SK-N-SH (cell line): Measurements from ENCODE around the gene CCR5AS.

Experiments
- CTCF ChIA-PET: fragments of 300-600, 350-600 bp; formaldehyde crosslinking; extraction: SDS; loops from one replicate; lab custom pipeline; 2021; lab: Yijun Ruan, JAX
- POLR2A ChIA-PET: fragments of 350-600 bp; sonication (Branson Sonifier 250); formaldehyde crosslinking; extraction: SDS; loops from one replicate; lab custom pipeline; 2020; ENCODE audit warnings: antibody characterized with exemption, inconsistent platforms; lab: Yijun Ruan, JAX
- DNase-seq: peaks from one replicate; pipeline ENCODE4 v3.0.0; 2012
- H2AFZ ChIP-seq: fragments of 200-600 bp; sonication (generic); 2 replicates; pipeline ENCODE4 v1.8.1; 2016; ENCODE audit warnings: antibody characterized with exemption, mild to moderate bottlenecking, low read depth
- H3F3A ChIP-seq: fragments of 200-600 bp; sonication (generic); replicated peaks from 2 replicates; pipeline ENCODE3; 2016; ENCODE audit warnings: antibody characterized with exemption, mild to moderate bottlenecking; ENCODE audit not compliant: insufficient read depth
- H3K27ac ChIP-seq, 2 experiments: fragments of 200-500 bp in 1 of 2; fragments of 200-600 bp in 1 of 2; sonication (Bioruptor generic) in 1 of 2; sonication (generic), shearing (Covaris generic) in 1 of 2; 2 replicates each; pipeline versions ENCODE4 v1.5.1 to v1.6.1; 2014 to 2016; ENCODE audit warnings: low read depth in 2 of 2, inconsistent platforms in 1 of 2, low read length in 1 of 2, mild to moderate bottlenecking in 1 of 2, mixed read lengths in 1 of 2
- H3K27me3 ChIP-seq: fragments of 200-600 bp; sonication (generic), shearing (Covaris generic); 2 replicates; pipeline ENCODE4 v1.6.1; 2016; ENCODE audit warnings: mixed run types; ENCODE audit not compliant: insufficient read depth
- H3K36me3 ChIP-seq, 2 experiments: fragments of 200-500 bp in 1 of 2; fragments of 200-600 bp in 1 of 2; sonication (Bioruptor generic) in 1 of 2; sonication (generic) in 1 of 2; replicated peaks in 1 of 2; 2 replicates each; pipeline versions ENCODE3 to v1.5.1; 2014 to 2016; ENCODE audit warnings: low read length in 1 of 2, mild to moderate bottlenecking in 1 of 2; ENCODE audit not compliant: insufficient read depth in 2 of 2, control insufficient read depth in 1 of 2
- H3K4me1 ChIP-seq, 2 experiments: fragments of 200-500 bp in 1 of 2; fragments of 200-600 bp in 1 of 2; sonication (Bioruptor generic) in 1 of 2; sonication (generic), shearing (Covaris generic) in 1 of 2; 2 replicates each; pipeline versions ENCODE4 v1.5.1 to v1.6.1; 2014 to 2016; ENCODE audit warnings: low read depth in 1 of 2, low read length in 1 of 2, mixed run types in 1 of 2; ENCODE audit not compliant: insufficient read depth in 2 of 2, control insufficient read depth in 1 of 2
- H3K4me2 ChIP-seq: fragments of 200-600 bp; sonication (generic), shearing (Covaris generic); 2 replicates; pipeline ENCODE4 v1.6.1; 2017; ENCODE audit warnings: mixed run types
- H3K4me3 ChIP-seq, 2 experiments: fragments of 200-500 bp in 1 of 2; fragments of 200-600 bp in 1 of 2; sonication (Bioruptor generic) in 1 of 2; sonication (generic), shearing (Covaris generic) in 1 of 2; 2 replicates each; pipeline versions ENCODE4 v1.5.1 to v1.8.1; 2014 to 2016; ENCODE audit warnings: low read depth in 2 of 2, inconsistent platforms in 1 of 2, low read length in 1 of 2, mild to moderate bottlenecking in 1 of 2, mixed read lengths in 1 of 2, moderate library complexity in 1 of 2
- H3K79me2 ChIP-seq: fragments of 200-600 bp; sonication (generic); 2 replicates; pipeline ENCODE4 v1.8.1; 2017; ENCODE audit warnings: mild to moderate bottlenecking; ENCODE audit not compliant: insufficient read depth
- H3K9ac ChIP-seq: fragments of 200-600 bp; sonication (generic); 2 replicates; pipeline ENCODE4 v1.6.1; 2017; ENCODE audit warnings: mixed run types
- H3K9me2 ChIP-seq: fragments of 200-600 bp; sonication (generic); 2 replicates; pipeline ENCODE4 v1.6.1; 2017; ENCODE audit warnings: mixed run types
- H3K9me3 ChIP-seq: fragments of 200-600 bp; sonication (generic); 2 replicates; pipeline ENCODE4 v1.6.1; 2017; ENCODE audit warnings: mixed run types, mild to moderate bottlenecking, moderate library complexity
- H4K20me1 ChIP-seq: fragments of 200-600 bp; sonication (generic); 2 replicates; pipeline ENCODE4 v1.6.1; 2017; ENCODE audit warnings: mild to moderate bottlenecking, mixed run types; ENCODE audit not compliant: insufficient read depth
- CHD2 ChIP-seq: fragments of 150-350 bp; IDR thresholded peaks from 2 replicates; pipeline ENCODE4 v1.6.1; 2018; ENCODE audit warnings: low read length; ENCODE audit not compliant: partially characterized antibody
- ELF1 ChIP-seq: IDR thresholded peaks from 2 replicates; pipeline ENCODE4 v1.4.0; 2012
- EP300 ChIP-seq, 2 experiments: IDR thresholded peaks; 2 replicates each; pipeline versions ENCODE4 v1.4.0 to v1.6.1; 2012; ENCODE audit warnings: borderline replicate concordance in 1 of 2, low read depth in 1 of 2, low read length in 1 of 2
- EZH2phosphoT487 ChIP-seq: fragments of 200-600 bp; sonication (generic); IDR thresholded peaks from 2 replicates; pipeline ENCODE4 v1.6.1; 2017; ENCODE audit warnings: low read depth, mixed run types, mild to moderate bottlenecking, antibody characterized with exemption, moderate library complexity, borderline replicate concordance
- FOXM1 ChIP-seq: IDR thresholded peaks from 2 replicates; pipeline ENCODE4 v1.4.0; 2012; ENCODE audit warnings: low read depth, mild to moderate bottlenecking
- JUND ChIP-seq: IDR thresholded peaks from 2 replicates; pipeline ENCODE4 v1.4.0; 2012
- MEF2A ChIP-seq: IDR thresholded peaks from 2 replicates; pipeline ENCODE4 v1.4.0; 2012; ENCODE audit warnings: low read depth, borderline replicate concordance
- MXI1 ChIP-seq: IDR thresholded peaks from 2 replicates; pipeline ENCODE4 v1.6.1; 2012; ENCODE audit warnings: mild to moderate bottlenecking, low read depth, low read length, improper control_type of control experiment
- POLR2AphosphoS5 ChIP-seq: IDR thresholded peaks from 2 replicates; pipeline ENCODE4 v1.6.1; 2012; ENCODE audit warnings: low read depth, low read length
- RCOR1 ChIP-seq: fragments of 150-350 bp; IDR thresholded peaks from 2 replicates; pipeline ENCODE4 v1.6.1; 2017; ENCODE audit warnings: antibody characterized with exemption, low read length
- RFX5 ChIP-seq: IDR thresholded peaks from 2 replicates; pipeline ENCODE4 v1.6.1; 2012; ENCODE audit warnings: mild to moderate bottlenecking, improper control_type of control experiment, low read length
- RXRA ChIP-seq: IDR thresholded peaks from 2 replicates; pipeline ENCODE4 v1.4.0; 2012; ENCODE audit warnings: low read depth, mild to moderate bottlenecking, borderline replicate concordance
- SMC3 ChIP-seq: IDR thresholded peaks from 2 replicates; pipeline ENCODE4 v1.6.1; 2012; ENCODE audit warnings: low read depth, low read length, improper control_type of control experiment
- TAF1 ChIP-seq: IDR thresholded peaks from 2 replicates; pipeline ENCODE4 v1.6.1; 2012; ENCODE audit warnings: low read depth, mild to moderate bottlenecking, low read length, moderate library complexity, borderline replicate concordance
- TCF12 ChIP-seq: IDR thresholded peaks from 2 replicates; pipeline ENCODE4 v1.4.0; 2012
- TEAD4 ChIP-seq: IDR thresholded peaks from 2 replicates; pipeline ENCODE4 v1.4.0; 2012; ENCODE audit warnings: mild to moderate bottlenecking, borderline replicate concordance; ENCODE audit not compliant: insufficient read depth
- WGBS: methylation state at CpG from one replicate; pipeline ENCODE4 v1.1.6; 2017; ENCODE audit warnings: low lambda C conversion rate; 5-methylcytosine and 5-hydroxymethylcytosine counted together
- TF ChIP-seq, protein P1 (sequence below): fragments of 150-350 bp; IDR thresholded peaks from 2 replicates; pipeline ENCODE4 v1.6.1; 2016; ENCODE audit warnings: mild to moderate bottlenecking, low read depth, low read length
- TF ChIP-seq, protein P2 (sequence below): IDR thresholded peaks from 2 replicates; pipeline ENCODE4 v1.4.0; 2012; ENCODE audit warnings: low read depth, borderline replicate concordance
- TF ChIP-seq, protein P3 (sequence below): IDR thresholded peaks from 2 replicates; pipeline ENCODE4 v1.4.0; 2012; ENCODE audit warnings: low read depth
- TF ChIP-seq, protein P4 (sequence below): IDR thresholded peaks from 2 replicates; pipeline ENCODE4; 2012

The CCR5AS gene

DNA sequence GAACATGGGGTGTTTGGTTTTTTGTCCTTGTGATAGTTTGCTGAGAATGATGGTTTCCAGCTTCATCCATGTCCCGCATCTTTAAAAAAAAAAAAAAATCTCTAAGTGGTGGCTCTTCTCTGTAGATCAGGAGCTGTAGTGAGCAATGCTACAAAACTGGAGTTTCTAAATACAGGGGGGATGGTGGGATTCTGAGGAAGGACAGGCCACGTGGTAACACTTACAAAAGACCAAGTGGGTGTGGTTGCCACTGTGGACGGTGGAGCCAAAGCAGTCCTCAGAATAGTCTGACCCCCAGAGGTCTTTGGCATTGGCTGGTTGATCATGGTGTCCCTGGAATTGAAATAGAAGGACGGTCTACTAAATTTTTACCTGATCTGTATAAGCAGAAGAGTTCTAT is 7.9 kb upstream of the CCR5AS start:
- peaks cover 0 to 4% of the 10 kb centered on the region in 2 experiments; a peak in 1 of 4 replicates for H3K4me1 ChIP-seq
- H3K9ac ChIP-seq: no peak overlapping the region
- DNase-seq: no peak
- no peaks in the 10 kb centered on the region for H3F3A ChIP-seq
- H3K4me2 ChIP-seq: no peak overlapping the region
- ChIA-PET POLR2A (no interaction called here), CTCF (no interaction called here)
- TF ChIP-seq RFX5 (no peak), CHD2 (no peak), TAF1 (no peak)
- no peak overlapping the region for H2AFZ ChIP-seq
- no peaks in the 10 kb centered on the region for H3K79me2 ChIP-seq
- H3K4me3 ChIP-seq: no peak overlapping the region
- no peaks in the 10 kb centered on the region for H3K36me3 ChIP-seq
- H4K20me1 ChIP-seq: no peaks in the 10 kb centered on the region
- H3K27ac ChIP-seq: no peak overlapping the region
- no peaks in the 10 kb centered on the region for H3K9me2 ChIP-seq
- 47% methylated on average over 4 of the region's 4 CpGs for WGBS
- no peaks in the 10 kb centered on the region for H3K9me3 ChIP-seq
- no peaks in the 10 kb centered on the region; the same call in 1 of the 2 replicates for H3K27me3 ChIP-seq

DNA sequence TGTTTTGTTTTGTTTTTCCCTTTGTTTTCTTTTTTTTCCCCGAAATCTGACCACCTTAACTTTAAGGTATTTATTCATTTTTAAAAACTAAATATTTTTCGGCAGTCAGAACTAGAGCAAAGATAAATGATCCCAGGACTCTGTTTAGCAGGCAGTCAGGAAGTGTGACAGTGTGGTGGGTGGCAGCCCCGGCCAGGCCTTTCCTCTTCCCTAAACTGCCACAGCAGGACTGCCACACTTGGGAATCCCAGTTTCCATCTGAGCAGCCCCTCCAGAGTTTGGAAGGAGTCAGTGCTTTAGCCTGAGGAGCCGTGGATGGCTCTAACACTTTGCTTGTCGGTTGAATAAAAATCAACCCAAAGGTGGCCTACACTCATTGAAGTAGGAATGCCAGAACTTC is 7.1 kb upstream of the CCR5AS start:
- H3K79me2 ChIP-seq: no peaks in the 10 kb centered on the region
- H3K9me2 ChIP-seq: no peaks in the 10 kb centered on the region
- H3K9ac ChIP-seq: no peak overlapping the region
- no peaks in the 10 kb centered on the region; the same call in 1 of the 2 replicates for H3K27me3 ChIP-seq
- peaks cover 0 to 4% of the 10 kb centered on the region in 2 experiments; a peak in 1 of 4 replicates for H3K4me1 ChIP-seq
- H3K4me3 ChIP-seq: no peak overlapping the region
- whole genome bisulfite sequencing: 30% methylated on average over 5 of the region's 5 CpGs
- H4K20me1 ChIP-seq: no peaks in the 10 kb centered on the region
- no peaks in the 10 kb centered on the region for H3F3A ChIP-seq
- DNase-seq: no peak
- no peaks in the 10 kb centered on the region for H3K9me3 ChIP-seq
- no peaks in the 10 kb centered on the region for H3K36me3 ChIP-seq
- POLR2A ChIA-PET: no interaction called here
- no peak overlapping the region for H2AFZ ChIP-seq
- H3K4me2 ChIP-seq: no peak overlapping the region
- CTCF ChIA-PET: interaction anchor here (1.3 to 1.5 kb wide), 2 partner anchors 11 to 36 kb away, joined by 3 read pairs; no protein-coding TSS in a partner anchor
- TF ChIP-seq FOXM1 (no peak), ELF1 (no peak), TEAD4 (no peak), POLR2AphosphoS5 (no peak), CHD2 (no peak), TCF12 (no peak), RCOR1 (no peak), MEF2A (no peak), TAF1 (no peak)
- TF ChIP-seq, protein P1, sequence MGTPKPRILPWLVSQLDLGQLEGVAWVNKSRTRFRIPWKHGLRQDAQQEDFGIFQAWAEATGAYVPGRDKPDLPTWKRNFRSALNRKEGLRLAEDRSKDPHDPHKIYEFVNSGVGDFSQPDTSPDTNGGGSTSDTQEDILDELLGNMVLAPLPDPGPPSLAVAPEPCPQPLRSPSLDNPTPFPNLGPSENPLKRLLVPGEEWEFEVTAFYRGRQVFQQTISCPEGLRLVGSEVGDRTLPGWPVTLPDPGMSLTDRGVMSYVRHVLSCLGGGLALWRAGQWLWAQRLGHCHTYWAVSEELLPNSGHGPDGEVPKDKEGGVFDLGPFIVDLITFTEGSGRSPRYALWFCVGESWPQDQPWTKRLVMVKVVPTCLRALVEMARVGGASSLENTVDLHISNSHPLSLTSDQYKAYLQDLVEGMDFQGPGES: no peak
- no peak overlapping the region for H3K27ac ChIP-seq

DNA sequence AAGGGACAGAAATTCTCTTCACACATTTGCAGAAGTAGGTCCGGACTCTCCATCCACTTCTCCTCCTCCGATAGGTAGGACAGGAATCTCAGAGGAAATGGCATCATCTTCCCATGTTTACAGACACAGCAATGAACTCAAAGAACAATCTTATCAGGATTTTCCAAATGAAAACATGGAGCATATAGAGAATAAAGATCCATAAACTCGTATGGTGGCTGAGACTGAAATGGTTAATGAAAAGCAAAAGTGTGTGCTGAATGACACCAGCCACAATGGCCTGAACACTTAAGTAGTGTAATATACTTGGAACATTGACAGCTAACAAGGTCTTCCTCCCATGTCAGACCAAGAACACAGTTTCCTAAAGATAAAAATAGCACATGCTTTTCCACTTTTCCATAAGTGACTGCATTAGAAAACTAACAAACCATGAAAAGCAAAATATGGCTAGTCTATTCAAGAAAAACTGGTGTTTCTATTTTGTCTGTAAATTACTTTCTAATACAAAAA is 6.0 kb upstream of the CCR5AS start:
- Histone ChIP-seq H3K4me3 (no peak overlapping the region), H3K9ac (no peak overlapping the region), H3K27ac (no peak overlapping the region), H3K36me3 (no peaks in the 10 kb centered on the region), H3K9me3 (no peaks in the 10 kb centered on the region), H3K79me2 (no peaks in the 10 kb centered on the region), H3K9me2 (no peaks in the 10 kb centered on the region), H4K20me1 (no peaks in the 10 kb centered on the region), H2AFZ (no peak overlapping the region), H3K27me3 (no peaks in the 10 kb centered on the region; the same call in 1 of the 2 replicates), H3F3A (no peaks in the 10 kb centered on the region), H3K4me2 (no peak overlapping the region), H3K4me1 (peaks cover 0 to 4% of the 10 kb centered on the region in 2 experiments; a peak in 1 of 4 replicates)
- POLR2A ChIA-PET: no interaction called here
- no peak for DNase-seq
- 37% methylated on average over 3 of the region's 3 CpGs for WGBS
- CTCF ChIA-PET: interaction anchor here (1.5 kb wide), 1 partner anchor 35 kb away, joined by 3 read pairs; no protein-coding TSS in a partner anchor
- TF ChIP-seq, protein P2, sequence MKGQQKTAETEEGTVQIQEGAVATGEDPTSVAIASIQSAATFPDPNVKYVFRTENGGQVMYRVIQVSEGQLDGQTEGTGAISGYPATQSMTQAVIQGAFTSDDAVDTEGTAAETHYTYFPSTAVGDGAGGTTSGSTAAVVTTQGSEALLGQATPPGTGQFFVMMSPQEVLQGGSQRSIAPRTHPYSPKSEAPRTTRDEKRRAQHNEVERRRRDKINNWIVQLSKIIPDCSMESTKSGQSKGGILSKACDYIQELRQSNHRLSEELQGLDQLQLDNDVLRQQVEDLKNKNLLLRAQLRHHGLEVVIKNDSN: no peak
- TF ChIP-seq SMC3: no peak
- TF ChIP-seq MXI1: no peak
- no peak for TF ChIP-seq RXRA
- no peak for TF ChIP-seq EZH2phosphoT487
- TF ChIP-seq JUND: no peak
- TF ChIP-seq, protein P1: no peak
- TF ChIP-seq, protein P3, sequence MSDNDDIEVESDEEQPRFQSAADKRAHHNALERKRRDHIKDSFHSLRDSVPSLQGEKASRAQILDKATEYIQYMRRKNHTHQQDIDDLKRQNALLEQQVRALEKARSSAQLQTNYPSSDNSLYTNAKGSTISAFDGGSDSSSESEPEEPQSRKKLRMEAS: no peak
- TF ChIP-seq EP300 (IDR thresholded peaks at IDR 0.05; ENCODE audit: borderline replicate concordance in 1 of 2, low read depth in 1 of 2, low read length in 1 of 2): no peak
- TF ChIP-seq, protein P4, sequence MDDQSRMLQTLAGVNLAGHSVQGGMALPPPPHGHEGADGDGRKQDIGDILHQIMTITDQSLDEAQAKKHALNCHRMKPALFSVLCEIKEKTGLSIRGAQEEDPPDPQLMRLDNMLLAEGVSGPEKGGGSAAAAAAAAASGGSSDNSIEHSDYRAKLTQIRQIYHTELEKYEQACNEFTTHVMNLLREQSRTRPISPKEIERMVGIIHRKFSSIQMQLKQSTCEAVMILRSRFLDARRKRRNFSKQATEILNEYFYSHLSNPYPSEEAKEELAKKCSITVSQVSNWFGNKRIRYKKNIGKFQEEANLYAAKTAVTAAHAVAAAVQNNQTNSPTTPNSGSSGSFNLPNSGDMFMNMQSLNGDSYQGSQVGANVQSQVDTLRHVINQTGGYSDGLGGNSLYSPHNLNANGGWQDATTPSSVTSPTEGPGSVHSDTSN: no peak
